Measurements from ENCODE around the gene TRIM66.
A peak's percentile ranks its signal among the peaks of the same experiment; 100 is the strongest.

DNA sequence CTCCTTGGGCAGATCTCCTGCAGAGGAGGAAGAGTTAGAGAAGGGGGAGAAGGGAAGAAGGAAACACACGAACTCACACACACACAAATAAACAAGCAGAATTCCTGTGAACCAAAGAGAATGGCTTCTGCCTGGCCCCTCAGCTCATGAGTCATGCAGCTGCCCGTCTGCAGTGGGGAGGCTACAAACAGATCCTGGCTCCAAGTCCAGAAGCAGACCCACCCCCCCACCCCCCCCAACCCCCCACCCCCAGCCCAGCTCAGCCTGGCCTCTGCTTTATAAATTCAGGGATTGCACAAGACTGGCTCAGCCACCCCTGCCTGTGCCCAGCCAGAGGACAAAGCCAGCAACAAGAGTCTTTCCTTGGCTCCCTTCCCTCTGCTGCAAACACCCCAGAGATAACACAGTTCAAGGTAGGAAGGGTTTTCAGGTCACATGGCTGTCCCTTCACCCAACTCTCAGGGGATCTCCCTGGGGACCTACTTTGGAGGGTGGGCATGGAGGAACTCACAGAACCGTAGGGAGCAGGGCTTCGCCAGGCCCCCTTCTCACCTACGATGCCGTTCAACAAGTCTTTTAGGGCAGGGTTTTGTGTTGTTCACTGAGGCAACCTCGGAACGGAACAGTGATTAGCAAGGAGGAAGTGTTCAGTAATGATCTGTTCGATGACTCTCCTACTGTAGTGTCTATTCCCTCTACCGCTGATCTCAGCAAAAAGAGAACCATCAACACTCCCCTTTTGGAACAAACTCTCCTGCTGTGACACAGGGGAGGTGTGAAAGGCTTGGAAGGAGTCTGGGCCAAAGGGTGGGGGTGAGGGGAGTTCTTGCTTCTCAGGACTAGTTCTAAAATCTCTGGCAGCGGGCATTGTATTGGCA lies 35.6 kb upstream of the TRIM66 start:
- TF ChIP-seq, protein P1, sequence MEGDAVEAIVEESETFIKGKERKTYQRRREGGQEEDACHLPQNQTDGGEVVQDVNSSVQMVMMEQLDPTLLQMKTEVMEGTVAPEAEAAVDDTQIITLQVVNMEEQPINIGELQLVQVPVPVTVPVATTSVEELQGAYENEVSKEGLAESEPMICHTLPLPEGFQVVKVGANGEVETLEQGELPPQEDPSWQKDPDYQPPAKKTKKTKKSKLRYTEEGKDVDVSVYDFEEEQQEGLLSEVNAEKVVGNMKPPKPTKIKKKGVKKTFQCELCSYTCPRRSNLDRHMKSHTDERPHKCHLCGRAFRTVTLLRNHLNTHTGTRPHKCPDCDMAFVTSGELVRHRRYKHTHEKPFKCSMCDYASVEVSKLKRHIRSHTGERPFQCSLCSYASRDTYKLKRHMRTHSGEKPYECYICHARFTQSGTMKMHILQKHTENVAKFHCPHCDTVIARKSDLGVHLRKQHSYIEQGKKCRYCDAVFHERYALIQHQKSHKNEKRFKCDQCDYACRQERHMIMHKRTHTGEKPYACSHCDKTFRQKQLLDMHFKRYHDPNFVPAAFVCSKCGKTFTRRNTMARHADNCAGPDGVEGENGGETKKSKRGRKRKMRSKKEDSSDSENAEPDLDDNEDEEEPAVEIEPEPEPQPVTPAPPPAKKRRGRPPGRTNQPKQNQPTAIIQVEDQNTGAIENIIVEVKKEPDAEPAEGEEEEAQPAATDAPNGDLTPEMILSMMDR (IDR thresholded peaks at IDR 0.05; ENCODE audit: low read depth, low read length, missing input control), result no peak
- TF ChIP-seq RXRA (IDR thresholded peaks at IDR 0.05), result peak; percentile 75 to 89
- TF ChIP-seq EGR1 (IDR thresholded peaks at IDR 0.05; ENCODE audit: low read depth in 2 of 2), result peak in 1 of 2 donors; percentile 36
- TF ChIP-seq, protein P2, sequence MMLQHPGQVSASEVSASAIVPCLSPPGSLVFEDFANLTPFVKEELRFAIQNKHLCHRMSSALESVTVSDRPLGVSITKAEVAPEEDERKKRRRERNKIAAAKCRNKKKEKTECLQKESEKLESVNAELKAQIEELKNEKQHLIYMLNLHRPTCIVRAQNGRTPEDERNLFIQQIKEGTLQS (IDR thresholded peaks at IDR 0.05), result no peak
- peak in 1 of 2 donors; percentile 67 for TF ChIP-seq GABPA (IDR thresholded peaks at IDR 0.05 in 1 of 2, conservative IDR thresholded peaks at IDR 0.05 in 1 of 2)

Data from liver (tissue), 3 donors.